LNCAP (cell line): Measurements from ENCODE around the gene CCDC27.

Source experiments
- TF ChIP-seq, protein P1 (sequence below): fragments of 450-650 bp; IDR thresholded peaks from 2 replicates; pipeline ENCODE4 v1.5.1; 2017; ENCODE audit warnings: mild to moderate bottlenecking

CCDC27 gene

DNA sequence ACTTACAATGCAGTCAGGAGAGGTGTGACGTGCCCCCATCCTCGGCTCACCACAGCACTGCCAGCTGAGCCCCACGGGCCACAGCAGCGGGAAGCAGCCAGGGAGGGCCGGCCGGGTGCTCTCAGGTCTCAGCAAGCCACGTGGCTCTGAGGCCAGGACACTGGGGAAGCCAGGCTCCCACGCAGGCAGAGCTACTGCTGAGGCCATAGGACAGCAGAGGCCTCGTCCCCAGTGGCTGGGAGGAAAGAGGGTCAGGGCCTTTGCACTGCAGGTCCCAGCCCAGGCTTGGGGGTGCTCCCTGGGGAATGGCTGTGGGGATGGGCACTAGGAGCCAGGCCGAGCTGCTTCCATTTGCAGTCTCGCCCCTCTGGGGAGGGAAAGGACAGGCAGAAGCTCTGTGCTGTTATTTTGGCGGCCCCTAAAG is 38.3 kb downstream of the CCDC27 start:
- TF ChIP-seq, protein P1, sequence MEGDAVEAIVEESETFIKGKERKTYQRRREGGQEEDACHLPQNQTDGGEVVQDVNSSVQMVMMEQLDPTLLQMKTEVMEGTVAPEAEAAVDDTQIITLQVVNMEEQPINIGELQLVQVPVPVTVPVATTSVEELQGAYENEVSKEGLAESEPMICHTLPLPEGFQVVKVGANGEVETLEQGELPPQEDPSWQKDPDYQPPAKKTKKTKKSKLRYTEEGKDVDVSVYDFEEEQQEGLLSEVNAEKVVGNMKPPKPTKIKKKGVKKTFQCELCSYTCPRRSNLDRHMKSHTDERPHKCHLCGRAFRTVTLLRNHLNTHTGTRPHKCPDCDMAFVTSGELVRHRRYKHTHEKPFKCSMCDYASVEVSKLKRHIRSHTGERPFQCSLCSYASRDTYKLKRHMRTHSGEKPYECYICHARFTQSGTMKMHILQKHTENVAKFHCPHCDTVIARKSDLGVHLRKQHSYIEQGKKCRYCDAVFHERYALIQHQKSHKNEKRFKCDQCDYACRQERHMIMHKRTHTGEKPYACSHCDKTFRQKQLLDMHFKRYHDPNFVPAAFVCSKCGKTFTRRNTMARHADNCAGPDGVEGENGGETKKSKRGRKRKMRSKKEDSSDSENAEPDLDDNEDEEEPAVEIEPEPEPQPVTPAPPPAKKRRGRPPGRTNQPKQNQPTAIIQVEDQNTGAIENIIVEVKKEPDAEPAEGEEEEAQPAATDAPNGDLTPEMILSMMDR = no peak

DNA sequence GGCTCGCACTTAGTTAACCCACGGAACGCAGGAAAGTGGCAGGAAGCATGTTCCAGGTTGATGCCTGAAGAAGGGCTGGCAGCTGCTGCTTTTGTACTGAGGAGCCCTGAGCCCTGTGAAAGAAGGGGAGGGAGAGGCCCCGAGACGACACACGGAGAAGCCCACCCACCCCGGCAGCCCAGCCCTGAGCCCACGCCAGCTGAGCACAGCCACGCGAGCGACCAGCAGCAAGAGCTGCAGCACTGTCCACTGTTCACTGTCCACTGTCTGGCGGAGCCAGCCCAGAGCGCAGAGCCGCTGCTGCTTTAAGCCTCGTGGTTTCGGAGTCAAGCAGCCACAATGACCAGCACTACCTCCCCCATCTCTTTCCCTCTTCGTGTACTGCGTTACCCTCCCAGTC is 38.7 kb downstream of the CCDC27 start:
- TF ChIP-seq, protein P1 = no peak

DNA sequence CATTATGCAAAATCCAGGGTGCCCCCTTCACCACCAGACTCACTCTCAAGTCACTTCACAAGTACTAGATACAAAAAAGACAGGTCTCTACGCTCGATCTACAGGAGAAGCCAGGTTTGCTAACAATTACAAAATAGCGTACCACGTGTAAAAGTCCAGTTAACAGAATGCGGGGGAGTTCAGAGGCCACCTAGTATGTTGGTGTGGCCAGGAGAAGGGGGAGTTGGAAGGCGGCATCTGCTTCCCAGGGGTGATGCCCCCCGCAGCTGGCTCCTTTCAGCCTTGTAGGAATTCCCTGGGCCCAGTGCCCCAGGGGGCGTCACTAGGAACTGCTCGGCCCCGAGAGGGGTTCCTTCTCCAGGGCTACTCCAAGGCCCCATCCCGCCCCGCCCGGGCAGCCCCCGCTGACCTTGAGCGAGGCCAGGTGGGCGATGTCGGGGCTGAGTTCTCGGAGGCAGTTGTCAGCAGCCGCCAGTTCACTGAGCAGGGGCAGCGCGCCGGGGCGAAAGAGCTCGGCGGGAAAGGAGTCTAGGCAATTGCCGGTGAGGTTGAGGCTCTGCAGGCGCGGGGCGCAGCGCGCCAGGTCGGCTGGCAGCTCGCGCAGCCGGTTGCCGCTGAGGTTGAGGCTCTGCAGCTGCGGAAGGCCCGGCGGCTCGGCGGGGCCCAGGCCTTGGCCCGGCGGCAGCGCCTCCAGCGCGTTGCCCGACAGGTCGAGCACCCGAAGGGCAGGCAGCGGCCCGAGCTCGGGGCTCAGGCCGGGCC is 43.4 kb downstream of the CCDC27 start:
- TF ChIP-seq, protein P1 = no peak

DNA sequence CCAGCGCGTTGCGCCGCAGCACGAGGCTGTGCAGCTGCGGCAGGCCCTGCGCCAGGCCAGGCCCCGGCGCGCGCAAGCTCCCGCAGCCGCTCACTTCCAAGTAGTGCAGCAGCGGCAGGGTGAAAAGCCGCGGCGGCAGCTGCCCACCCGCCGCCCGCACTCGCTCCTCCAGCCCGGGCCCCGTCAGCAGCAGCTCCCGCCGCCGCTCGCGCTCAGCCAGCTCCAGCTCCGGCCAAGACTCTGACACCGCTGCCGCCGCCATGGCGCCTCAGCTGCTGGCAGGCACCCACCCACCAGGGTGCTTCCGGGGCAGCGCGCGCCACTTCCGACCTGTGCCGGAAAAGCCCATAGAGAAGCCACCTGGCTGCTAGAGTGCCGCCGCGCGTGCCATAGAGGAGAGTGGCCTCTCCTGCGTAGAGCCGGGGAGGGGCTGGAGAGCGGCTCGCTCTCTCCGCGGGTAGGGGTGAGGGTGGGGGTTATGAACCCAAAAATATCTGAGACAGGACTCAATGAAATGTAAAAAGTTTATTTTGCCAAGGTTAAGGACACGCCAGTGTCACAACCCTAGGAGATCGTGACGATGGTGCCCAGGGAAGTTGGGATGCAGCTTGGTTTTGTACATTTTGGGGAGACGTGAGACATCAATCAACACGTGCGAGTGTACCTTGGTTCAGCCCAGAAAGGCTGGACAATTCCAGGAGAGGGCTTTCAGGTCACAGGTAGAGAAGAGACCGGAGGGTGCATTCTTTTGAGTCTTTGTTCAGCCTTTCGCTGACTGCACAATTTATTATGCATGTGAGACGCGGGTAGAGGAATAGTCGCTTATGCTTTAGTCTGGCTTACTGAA is 44.2 kb downstream of the CCDC27 start, which contains the start of gene LRRC47:
Gene LRRC47 (minus strand): TSS at position 284 of the 847 bp plus-strand sequence. CDS start 22 bp downstream, at position 262.
- TF ChIP-seq, protein P1 = no peak

DNA sequence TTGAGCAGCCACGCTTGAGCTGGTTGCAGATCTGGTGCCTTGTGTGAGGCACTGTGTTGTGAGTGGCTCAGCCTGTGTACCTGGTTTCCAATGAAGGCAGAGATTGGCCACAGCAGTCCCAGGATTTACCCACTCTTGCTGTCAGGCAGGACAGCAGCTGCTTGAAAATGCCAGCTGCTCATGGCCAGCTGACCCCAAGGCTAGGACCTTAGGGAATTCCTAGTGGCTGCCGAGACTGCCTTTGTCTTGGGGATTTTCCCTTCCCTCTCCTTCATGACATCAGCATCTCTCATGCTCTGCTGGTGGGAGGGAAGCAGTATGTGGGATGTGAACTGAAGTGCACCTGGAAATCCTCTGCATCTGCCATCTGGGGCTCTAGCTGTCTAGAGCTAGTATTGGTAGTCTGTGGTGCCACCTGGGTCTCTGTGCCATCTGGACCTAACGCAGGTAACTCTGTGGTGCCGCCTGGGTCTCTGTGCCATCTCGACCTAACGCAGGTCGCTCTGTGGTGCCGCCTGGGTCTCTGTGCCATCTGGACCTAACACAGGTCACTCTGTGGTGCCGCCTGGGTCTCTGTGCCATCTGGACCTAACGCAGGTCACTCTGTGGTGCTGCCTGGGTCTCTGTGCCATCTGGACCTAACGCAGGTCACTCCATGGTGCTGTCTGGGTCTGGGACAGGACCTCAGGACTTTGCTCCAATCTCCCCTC is 47.9 kb downstream of the CCDC27 start:
- TF ChIP-seq, protein P1 = no peak

DNA sequence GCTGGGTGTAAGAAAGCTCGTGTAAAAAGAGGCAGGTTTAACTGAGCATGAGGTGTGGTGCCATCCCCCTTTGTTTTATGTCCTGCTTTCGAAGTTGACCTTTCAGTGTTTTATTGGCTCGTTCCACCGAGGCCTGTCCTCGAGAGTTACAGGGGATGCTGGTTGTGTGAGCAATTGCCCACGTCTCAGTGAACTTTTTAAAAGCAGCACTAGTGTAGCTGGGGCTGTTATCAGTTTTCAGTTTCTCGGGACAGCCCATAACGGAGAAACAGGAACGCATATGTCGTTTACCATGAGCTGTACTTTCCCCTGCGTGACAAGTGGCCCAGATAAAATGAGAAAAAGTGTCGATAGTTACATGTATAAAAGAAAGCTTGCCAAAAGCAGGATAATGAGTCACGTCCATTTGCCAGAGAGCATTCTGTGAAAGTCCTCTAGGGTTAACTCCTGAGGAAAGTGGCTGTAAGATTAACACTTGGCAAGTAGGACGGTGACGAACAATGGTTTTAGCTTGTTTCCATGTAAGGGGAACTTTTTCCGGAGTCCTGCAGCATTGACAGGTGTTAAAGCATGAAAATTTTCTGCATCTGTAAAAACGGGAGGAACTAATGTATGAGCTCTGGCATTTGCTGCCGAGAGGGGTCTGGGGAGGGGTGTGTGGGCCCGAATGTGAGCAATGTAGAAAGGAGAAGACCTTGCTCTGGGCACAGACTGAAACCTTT is 51.8 kb downstream of the CCDC27 start:
- TF ChIP-seq, protein P1 = no peak

DNA sequence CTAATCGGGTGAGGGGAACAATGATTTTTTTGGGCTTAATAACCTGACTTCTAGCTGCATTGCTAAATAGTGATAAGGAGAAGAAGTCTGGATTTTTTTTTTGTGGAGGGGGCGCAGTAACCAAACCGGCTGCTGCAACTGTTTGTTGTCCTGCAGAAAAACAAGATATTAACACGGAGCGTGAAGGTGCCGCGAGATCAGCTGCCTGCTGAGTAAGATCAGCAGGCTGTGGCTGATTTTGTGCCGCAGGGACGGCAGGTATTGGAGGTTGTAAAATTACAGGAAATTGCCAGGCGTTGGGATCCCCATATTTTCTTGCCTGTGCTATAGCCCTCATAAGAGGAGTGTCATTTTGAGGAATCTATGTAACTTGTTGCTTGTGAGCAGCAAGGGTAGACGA is 52.8 kb downstream of the CCDC27 start:
- TF ChIP-seq, protein P1 = no peak
